Thyroid gland (tissue), 4 donors: Measurements from ENCODE around the gene BLVRA.

ENCODE experiments used
- CTCF ChIP-seq, 6 experiments: fragments of 200-600 bp in 3 of 6; fragments of 450-650 bp in 3 of 6; sonication (generic) in 3 of 6; IDR thresholded peaks; one replicate each; pipeline ENCODE4 v1.5.1; 2016 to 2019; ENCODE audit warnings: antibody characterized with exemption in 6 of 6, mild to moderate bottlenecking in 2 of 6, inconsistent platforms in 1 of 6, moderate library complexity in 1 of 6
- POLR2A ChIP-seq, 2 donors: fragments of 450-650 bp; IDR thresholded peaks; one replicate each; pipeline ENCODE4 v1.6.1; 2017; ENCODE audit warnings: antibody characterized with exemption in 2 of 2, mild to moderate bottlenecking in 2 of 2, moderate library complexity in 1 of 2

- TF ChIP-seq CTCF (IDR thresholded peaks at IDR 0.05), result no peak
- TF ChIP-seq POLR2A (IDR thresholded peaks at IDR 0.05), result no peak
These were observed 15.8 kb upstream of the BLVRA start for GRCh38 chr7:43742692-43743091.
